ENCODE measurements around the gene CRISPLD2.

The CRISPLD2 gene

GRCh38 chr16:84957192-84957591 lies 137.4 kb downstream of the CRISPLD2 start:
- H3K27ac ChIP-seq: no peak overlapping the region
- no peak for DNase-seq (ENCODE audit: low spot score)
- POLR2A ChIA-PET (ENCODE audit: low non-redundant PET): no interaction called here
- no peak for TF ChIP-seq CTCF (conservative IDR thresholded peaks at IDR 0.05; ENCODE audit: low read depth)
- CTCF ChIA-PET: no interaction called here

DNA sequence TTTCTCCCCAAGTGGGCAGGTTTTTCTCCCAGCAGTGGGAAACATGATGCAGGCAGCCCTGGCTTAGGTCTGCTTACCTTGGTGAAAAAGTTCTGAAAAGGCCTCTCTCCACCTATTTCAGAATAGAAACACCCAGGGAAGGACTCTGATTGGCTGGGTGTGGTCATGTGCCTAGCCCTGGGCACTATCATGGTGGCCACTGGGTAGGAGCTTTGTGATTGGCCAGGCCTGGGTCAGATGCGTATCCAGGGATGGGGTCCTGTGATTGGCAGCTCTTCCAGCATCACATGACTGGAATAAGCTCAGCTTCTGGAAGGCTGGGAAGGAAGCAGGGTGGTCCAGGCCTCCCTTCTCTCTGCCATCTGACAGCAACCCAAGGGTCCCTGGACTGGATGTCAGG lies 138.0 kb downstream of the CRISPLD2 start:
- H3K27ac ChIP-seq: no peak overlapping the region
- POLR2A ChIA-PET (ENCODE audit: low non-redundant PET): no interaction called here
- no peak for DNase-seq (ENCODE audit: low spot score)
- CTCF ChIA-PET: interaction anchor here (1.0 kb wide), 1 partner anchor 203 kb away, joined by 3 read pairs; no protein-coding TSS in a partner anchor
- no peak for TF ChIP-seq CTCF (conservative IDR thresholded peaks at IDR 0.05; ENCODE audit: low read depth)
